ENCODE data around the gene CHST5. TPM values are rescaled to one million over a fixed set of nuclear protein-coding genes. Genes with fewer than 3 reads are reported as not detected.

The CHST5 gene
- total and polyA plus RNA-seq, 2 of the 8 experiments (the other 6 are each of a cell fraction or from before 2014, with no cell fraction given) = 0.13 to 0.23 TPM

GRCh38 chr16:75495076-75495674 is 40.7 kb downstream of the CHST5 start, which contains the start of gene CHST6 (continued):
- TF ChIP-seq SP2 (IDR thresholded peaks at IDR 0.05; ENCODE audit: low read length) (no peak), PHF8 (conservative IDR thresholded peaks at IDR 0.05; ENCODE audit: low read depth, low read length) (peak; percentile 84), TAF7 (optimal IDR thresholded peaks at IDR 0.05; ENCODE audit: borderline replicate concordance, low read depth, low read length) (peak; percentile 82), SUZ12 (IDR thresholded peaks at IDR 0.05; ENCODE audit: low read length) (peak; percentile 42; the same call in 1 of the 2 replicates), KDM4A (IDR thresholded peaks at IDR 0.05; ENCODE audit: low read depth, low read length, severe bottlenecking) (peak; percentile 75), ASH2L (IDR thresholded peaks at IDR 0.05; ENCODE audit: low read length) (peak; percentile 79), JUND (IDR thresholded peaks at IDR 0.05; ENCODE audit: low read length) (no peak), SP1 (IDR thresholded peaks at IDR 0.05; ENCODE audit: low read depth, low read length) (no peak), POLR2A (IDR thresholded peaks at IDR 0.05; ENCODE audit: control extremely low read depth in 1 of 2, low read depth in 2 of 2, low read length in 2 of 2) (peak; percentile 87 to 91)

Measured in H1 (cell line).